Naive thymus-derived CD4-positive, alpha-beta T cell (primary cell): Measurements from ENCODE around the gene CERS6. TPM values are rescaled to one million over a fixed set of nuclear protein-coding genes. Genes with fewer than 3 reads are reported as not detected.

Experiments
- microRNA-seq: library from miRNA; unstranded; fragments of <30 nt; microRNA quantifications from one replicate; pipeline ENCODE4 v1.2.0, GENCODE V29; 2022; ENCODE audit warnings: borderline microRNAs expressed
- polyA plus RNA-seq, 2 donors: library from polyadenylated mRNA; unstranded; fragments of 300-500 nt; fragmentation: Illumina TruSeq; gene quantifications; one replicate each; pipeline ENCODE4 v1.2.3, GENCODE V29; 2021
- total RNA-seq, 6 experiments: library from RNA in 5 of 6; stranded (reverse) in 5 of 6; gene quantifications; 1 replicate in 5 of 6; 2 replicates in 1 of 6; pipeline ENCODE4 v1.2.3 and lab custom pipeline; 2021 to 2026

Gene CERS6
- total and polyA plus RNA-seq, 7 experiments from 2014 or later: 9.1 to 28.4 (median 19.7) TPM

Small RNA genes lying within 50 kb of the gene (microRNA-seq; reads per million reads assigned to microRNA genes)
- gene MIR4774: not detected

Other genes starting within 250 kb of the CERS6 start
- 10 to 100 TPM; 11.7 to 33.9 (median 20.1) TPM for gene STK39, start 208.7 kb upstream of the CERS6 start, total RNA-seq
- 1 to 10 TPM; 2.7 to 4.5 TPM for gene STK39, start 208.7 kb upstream of the CERS6 start, polyA plus RNA-seq